HL-60/S4 treated with retinoic acid at 250 ng/mL for 4 days and 3 days (cell line): ENCODE measurements around the gene MAP3K1.
"Not testable (repeated sequence)": the region's sequence is repeated elsewhere in the genome, so short reads cannot be mapped to it uniquely, and the experiment has no call there.

Experiments used
- in situ Hi-C: fragments of 300-500 bp; cut with MboI; formaldehyde crosslinking; loops from 2 replicates; pipeline ENCODE4 v1.7.0; 2022; ENCODE audit warnings: low sequenced_read_pairs

MAP3K1 gene

GRCh38 chr5:56815658-56816545 lies 553 bp downstream of the MAP3K1 start:
- in situ Hi-C loops = no loop called here

DNA sequence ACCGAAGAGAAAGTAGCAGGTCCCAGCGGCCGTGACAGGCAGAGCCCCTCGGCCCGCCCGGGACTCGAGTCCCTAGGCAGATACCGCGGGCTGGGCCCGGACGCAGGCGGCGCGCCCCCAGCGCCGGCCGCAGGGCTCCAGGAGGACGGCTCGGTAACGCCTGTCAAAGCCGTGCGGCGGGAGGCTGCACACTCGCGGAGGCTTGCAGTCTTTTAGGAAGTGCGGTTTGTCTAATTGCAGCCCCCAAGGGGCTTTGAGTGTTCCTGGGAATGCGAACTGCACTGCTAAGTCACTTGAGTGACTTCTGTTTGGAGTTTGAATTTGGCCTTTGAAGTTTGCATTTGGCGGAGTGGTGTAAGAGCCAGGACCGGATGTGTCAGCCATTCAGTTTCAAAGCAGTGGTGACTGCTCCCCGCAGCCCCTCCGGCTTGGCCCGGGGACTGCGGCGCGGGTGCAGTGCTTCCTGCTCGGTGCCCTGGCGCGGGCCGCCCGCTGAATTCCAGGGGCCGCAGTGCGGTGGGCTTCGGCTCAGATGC lies 1.3 kb downstream of the MAP3K1 start:
- in situ Hi-C loops = no loop called here

DNA sequence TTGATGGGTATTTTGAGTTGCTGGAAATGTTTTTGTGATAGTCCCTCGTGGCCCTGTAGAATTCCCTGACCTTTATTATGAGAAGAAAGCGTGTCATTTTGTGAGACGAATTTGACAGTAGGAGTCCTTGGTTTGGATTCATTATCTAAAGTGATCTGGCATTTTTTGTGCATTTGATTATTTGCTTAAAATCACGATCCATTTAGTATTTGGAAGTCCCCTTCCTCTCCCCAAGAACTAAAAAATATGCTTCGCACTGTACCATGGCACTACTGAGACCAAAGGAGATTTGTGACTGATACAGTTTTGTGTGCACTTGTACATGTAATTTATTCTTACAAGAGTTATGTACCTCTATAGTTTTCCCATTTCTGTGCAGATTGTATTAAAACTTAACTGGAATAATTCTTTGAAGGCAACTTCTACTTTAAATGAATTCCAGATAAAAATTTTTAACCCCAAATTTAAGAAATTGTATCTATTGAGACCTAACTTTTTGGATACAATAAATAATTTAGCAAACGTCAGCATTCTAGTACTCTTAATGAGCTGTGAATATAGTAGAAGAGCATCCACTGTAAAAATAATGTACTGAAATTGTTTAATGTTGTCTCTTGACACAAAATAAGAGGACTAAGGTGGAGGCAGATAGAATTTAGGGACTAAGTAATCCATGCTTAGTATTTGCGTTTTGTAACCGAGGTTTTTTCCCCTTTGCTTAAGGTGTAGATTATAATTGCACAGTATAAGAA lies 2.1 kb downstream of the MAP3K1 start:
- in situ Hi-C loops = no loop called here

DNA sequence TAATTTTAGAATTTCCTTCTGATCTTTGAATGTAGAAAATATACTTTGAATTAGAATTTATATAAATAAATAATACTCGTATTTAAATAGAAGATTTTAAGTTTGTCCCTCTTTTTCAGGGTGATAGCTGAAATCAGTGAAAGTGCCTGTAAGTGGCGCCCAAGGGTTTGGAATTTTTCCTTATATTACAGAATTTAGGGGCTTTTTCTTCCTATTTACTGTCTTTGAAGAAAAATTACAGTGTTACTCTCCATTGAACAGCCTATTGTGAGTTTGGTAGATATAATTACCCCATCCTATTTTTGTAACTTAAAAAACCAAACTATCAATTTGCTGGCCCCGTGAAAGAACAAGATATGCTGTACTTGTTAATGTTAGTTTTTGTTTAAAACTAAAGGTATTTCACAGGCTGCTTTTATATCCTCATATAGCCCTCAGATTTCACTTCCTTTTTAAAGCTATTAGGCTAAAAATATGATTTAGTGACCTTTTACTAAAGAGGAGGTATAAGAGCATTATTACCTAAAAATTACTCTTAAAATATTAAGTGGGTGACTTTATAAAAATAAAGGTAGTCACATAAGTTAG lies 3.2 kb downstream of the MAP3K1 start:
- in situ Hi-C loops = no loop called here

DNA sequence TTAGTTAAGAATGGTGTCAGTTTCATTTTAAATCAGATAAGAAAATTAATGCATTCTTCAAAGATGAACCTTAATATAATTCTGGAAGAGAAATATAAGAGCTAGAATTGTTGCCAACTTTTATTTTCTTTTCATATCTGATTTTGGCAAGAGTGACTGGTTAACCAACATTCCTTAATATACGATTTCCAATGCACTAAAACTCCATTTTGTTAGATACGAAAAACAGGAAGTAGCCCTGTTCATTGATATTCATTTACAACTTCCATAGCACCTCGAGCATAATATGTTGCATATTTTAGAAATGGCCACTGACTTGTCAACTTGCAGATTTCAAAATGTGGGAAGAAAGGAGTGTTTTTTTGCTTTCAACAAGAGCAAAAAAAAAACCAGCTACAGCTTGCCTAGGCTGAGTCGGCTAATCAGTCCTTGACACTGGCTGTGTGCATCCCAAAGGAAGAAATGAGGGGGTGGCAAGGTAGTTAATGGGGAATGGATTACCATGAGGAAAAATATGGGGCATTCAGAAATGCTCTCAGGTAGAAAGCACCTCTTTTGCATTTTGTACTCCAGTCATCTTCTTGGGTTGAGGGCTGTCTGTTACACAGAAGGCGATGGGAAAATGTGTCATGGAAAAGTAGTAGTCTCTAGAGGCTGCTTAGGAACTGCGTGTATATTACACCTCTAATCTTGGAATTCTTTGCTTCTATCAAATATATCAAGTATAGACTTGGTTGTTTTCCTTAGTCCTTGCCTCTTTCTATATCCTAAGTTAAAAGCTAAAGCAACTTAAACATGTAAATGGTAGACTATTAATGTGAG lies 3.9 kb downstream of the MAP3K1 start:
- in situ Hi-C loops = no loop called here

DNA sequence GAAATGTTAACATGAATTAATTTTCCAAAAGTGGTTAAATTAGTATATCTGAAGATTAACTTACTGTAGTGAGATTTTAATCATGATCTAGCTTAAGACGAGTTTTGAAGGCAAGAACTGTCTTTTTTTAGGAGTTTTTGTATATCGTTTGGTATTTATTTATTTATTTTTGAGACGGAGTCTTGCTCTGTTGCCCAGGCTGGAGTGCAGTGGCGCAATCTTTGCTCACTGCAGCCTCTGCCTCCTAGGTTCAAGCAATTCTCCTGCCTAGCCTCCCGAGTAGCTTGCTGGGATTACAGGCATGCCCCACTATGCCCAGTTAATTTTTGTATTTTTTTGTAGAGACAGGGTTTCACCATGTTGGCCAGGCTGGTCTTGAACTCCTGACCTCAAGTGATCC lies 6.5 kb downstream of the MAP3K1 start:
- in situ Hi-C loops = not testable (repeated sequence)

- in situ Hi-C loops = no loop called here
Measured at GRCh38 chr5:56822981-56823380, 7.6 kb downstream of the MAP3K1 start.

GRCh38 chr5:56824019-56824418 lies 8.7 kb downstream of the MAP3K1 start:
- in situ Hi-C loops = no loop called here

- in situ Hi-C loops = loop anchor here (25.0 kb wide), 1 partner anchor 563 kb away; no protein-coding TSS in a partner anchor
Measured at GRCh38 chr5:56825222-56825824, 10.0 kb downstream of the MAP3K1 start.

GRCh38 chr5:56827049-56827448 lies 11.7 kb downstream of the MAP3K1 start:
- in situ Hi-C loops = loop anchor here (25.0 kb wide), 1 partner anchor 565 kb away; no protein-coding TSS in a partner anchor

DNA sequence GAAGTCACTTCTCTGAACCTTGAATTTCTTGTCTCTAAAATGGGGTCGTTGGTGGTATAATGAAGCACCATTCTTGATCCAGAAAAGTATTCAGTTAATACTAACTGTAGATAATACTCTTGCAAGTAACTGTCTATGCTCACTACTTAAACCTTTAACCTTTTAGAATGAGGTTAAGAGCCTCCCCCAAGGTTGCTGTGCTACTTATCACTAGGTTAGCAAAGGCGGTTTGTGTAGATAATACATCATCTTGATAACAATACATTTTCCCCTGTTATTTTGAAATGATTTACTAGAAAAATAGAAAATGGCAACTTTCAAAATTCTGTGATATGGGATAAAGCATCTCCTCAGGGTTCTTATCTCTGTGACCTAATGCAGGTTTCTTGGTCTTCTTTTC lies 12.6 kb downstream of the MAP3K1 start:
- in situ Hi-C loops = loop anchor here (25.0 kb wide), 1 partner anchor 566 kb away; no protein-coding TSS in a partner anchor

DNA sequence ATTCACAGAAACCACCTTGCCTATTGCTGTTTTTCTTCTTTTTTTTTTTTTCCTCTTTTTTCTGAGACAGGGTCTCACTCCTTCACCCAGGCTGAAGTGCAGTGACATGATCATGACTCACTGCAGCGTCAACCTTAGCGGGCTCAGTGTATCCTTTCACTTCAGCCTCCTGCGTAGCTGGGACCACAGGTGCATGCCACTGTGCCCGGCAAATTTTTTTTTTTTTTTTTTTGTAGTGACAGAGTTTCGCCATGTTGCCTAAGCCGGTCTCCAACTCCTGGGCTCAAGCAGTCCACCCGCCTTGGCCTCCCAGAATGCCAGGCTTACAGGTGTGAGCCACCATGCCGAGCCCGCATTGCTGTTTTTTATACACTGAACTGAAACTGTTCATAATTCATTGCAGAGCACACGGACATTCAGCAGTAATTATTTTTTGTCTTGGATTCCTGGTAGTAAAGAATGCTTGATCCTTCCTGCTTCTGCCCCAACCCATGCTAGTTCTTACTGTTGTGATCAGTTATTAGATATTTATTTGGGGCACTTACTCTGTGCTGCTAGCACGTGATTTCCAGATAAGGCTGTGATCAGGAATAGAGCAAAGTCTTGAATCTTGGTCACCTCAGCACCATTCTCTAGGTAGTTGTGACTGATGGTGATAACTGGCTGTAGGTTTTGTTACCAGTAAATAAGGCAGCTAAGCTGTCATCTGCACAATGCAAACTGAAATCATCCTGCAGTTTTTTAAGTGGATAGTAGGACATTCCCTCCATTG lies 14.0 kb downstream of the MAP3K1 start:
- in situ Hi-C loops = loop anchor here (25.0 kb wide), 1 partner anchor 567 kb away; no protein-coding TSS in a partner anchor

GRCh38 chr5:56831773-56832172 lies 16.4 kb downstream of the MAP3K1 start:
- in situ Hi-C loops = loop anchor here (25.0 kb wide), 1 partner anchor 569 kb away; no protein-coding TSS in a partner anchor

GRCh38 chr5:56833325-56833724 lies 18.0 kb downstream of the MAP3K1 start:
- in situ Hi-C loops = loop anchor here (25.0 kb wide), 1 partner anchor 571 kb away; no protein-coding TSS in a partner anchor

- in situ Hi-C loops = loop anchor here (25.0 kb wide), 1 partner anchor 575 kb away; no protein-coding TSS in a partner anchor
Measured at GRCh38 chr5:56837381-56837780, 22.0 kb downstream of the MAP3K1 start.

DNA sequence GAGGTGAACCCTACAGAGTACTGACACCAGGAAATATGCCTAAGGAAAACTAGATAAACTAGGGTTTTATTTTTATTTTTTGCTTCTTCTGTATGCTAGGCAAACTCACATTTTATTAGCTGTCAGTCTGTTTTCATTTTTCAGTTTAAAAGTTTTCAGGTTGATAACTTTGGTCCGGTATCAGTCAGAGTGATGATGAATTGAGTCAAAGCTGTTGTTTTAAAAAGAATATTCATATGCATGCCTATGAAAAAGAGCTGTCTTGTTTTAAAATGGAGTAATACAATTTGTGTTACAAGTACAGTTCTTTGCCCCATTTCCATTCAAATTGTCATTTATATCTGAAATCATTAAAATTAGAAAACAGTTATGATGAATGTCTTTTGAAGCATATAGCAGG lies 22.6 kb downstream of the MAP3K1 start:
- in situ Hi-C loops = loop anchor here (25.0 kb wide), 1 partner anchor 576 kb away; no protein-coding TSS in a partner anchor

GRCh38 chr5:56838409-56839039 lies 23.2 kb downstream of the MAP3K1 start:
- in situ Hi-C loops = loop anchor here (25.0 kb wide), 1 partner anchor 576 kb away; no protein-coding TSS in a partner anchor

DNA sequence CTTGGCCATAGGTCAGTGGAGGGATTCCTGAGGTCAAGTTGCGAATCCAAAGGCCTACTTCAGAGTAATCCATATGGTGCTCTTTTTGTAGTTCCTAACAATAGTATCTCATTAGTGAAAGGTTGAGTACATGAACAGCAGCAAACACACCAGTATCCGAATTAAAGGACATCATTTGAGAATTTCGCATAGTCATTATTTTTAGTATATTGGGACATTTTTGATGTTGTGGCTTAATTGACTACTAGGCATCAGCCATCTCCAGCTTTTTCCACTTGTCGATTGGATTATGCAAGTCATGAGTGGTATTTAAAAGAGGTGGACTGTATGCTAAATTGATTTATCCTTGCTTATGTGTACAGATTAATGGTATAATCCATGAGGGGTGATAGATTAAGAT lies 23.7 kb downstream of the MAP3K1 start:
- in situ Hi-C loops = loop anchor here (25.0 kb wide), 1 partner anchor 577 kb away; no protein-coding TSS in a partner anchor
